Ishikawa (cell line): ENCODE data around the gene PER2.

ENCODE experiments used
- EGR1 ChIP-seq: IDR thresholded peaks from 2 replicates; pipeline ENCODE4 v1.6.1; 2012
- EP300 ChIP-seq: IDR thresholded peaks from 2 replicates; pipeline ENCODE4 v1.6.1; 2012; ENCODE audit warnings: borderline replicate concordance
- MAX ChIP-seq: IDR thresholded peaks from 2 replicates; pipeline ENCODE4 v1.6.1; 2012
- RAD21 ChIP-seq: IDR thresholded peaks from 2 replicates; pipeline ENCODE4 v1.6.1; 2012; ENCODE audit warnings: low read depth
- TCF12 ChIP-seq: IDR thresholded peaks from 2 replicates; pipeline ENCODE4 v1.6.1; 2012; ENCODE audit warnings: low read depth
- TEAD4 ChIP-seq: IDR thresholded peaks from 2 replicates; pipeline ENCODE4 v1.6.1; 2012
- USF1 ChIP-seq: IDR thresholded peaks from 2 replicates; pipeline ENCODE4 v1.6.1; 2012
- YY1 ChIP-seq: IDR thresholded peaks from 2 replicates; pipeline ENCODE4 v1.6.1; 2012; ENCODE audit warnings: low read depth

- TF ChIP-seq MAX (no peak), USF1 (no peak), YY1 (no peak), RAD21 (no peak), TCF12 (no peak), EP300 (no peak), EGR1 (no peak), TEAD4 (no peak)
These were observed 5.6 kb upstream of the PER2 start for GRCh38 chr2:238294046-238294392.
